ENCODE results near the gene ZFP64. TPM values are rescaled to one million over a fixed set of nuclear protein-coding genes. Genes with fewer than 3 reads are reported as not detected.
"Not testable (repeated sequence)": the region's sequence is repeated elsewhere in the genome, so short reads cannot be mapped to it uniquely, and the experiment has no call there.

The ZFP64 gene
- polyA plus RNA-seq, 4 donors = 4.1 to 12.6 (median 7.5) TPM

GRCh38 chr20:52143277-52143676, 48.3 kb downstream of the ZFP64 start:
- no peak for FAIRE-seq

GRCh38 chr20:52142757-52143156, 48.8 kb downstream of the ZFP64 start:
- Histone ChIP-seq H3K4me3 (ENCODE audit: low read depth in 1 of 3, low read length in 3 of 3) (no peak overlapping the region), H3K27me3 (ENCODE audit: control insufficient read depth in 3 of 3, insufficient read depth in 3 of 3, low read length in 3 of 3) (no peaks in the 10 kb centered on the region), H3K36me3 (ENCODE audit: control insufficient read depth in 3 of 3, insufficient read depth in 2 of 3, low read depth in 1 of 3, low read length in 3 of 3) (peaks cover 0 to 2% (median 0%) of the 10 kb centered on the region in 3 donors), H3K27ac (ENCODE audit: low read depth in 1 of 3, low read length in 2 of 3) (no peak overlapping the region), H3K9me3 (ENCODE audit: control insufficient read depth in 2 of 2, insufficient read depth in 1 of 2, low read depth in 1 of 2, low read length in 1 of 2) (no peaks in the 10 kb centered on the region), H3K4me1 (ENCODE audit: control insufficient read depth in 3 of 3, insufficient read depth in 2 of 3, low read depth in 1 of 3, low read length in 2 of 3) (no peaks in the 10 kb centered on the region)
- FAIRE-seq (no peak), DNase-seq (no peak)
- 92 to 100% methylated on average over 1 to 2 of the region's 2 CpGs; no CpG with 5 or more reads in 1 of the 3 donors for WGBS, 3 donors

More at GRCh38 chr20:52143277-52143676, 48.3 kb downstream of the ZFP64 start:
- H3K36me3 ChIP-seq (ENCODE audit: control insufficient read depth in 3 of 3, insufficient read depth in 2 of 3, low read depth in 1 of 3, low read length in 3 of 3) = peaks cover 0 to 2% (median 0%) of the 10 kb centered on the region in 3 donors
- H3K9me3 ChIP-seq (ENCODE audit: control insufficient read depth in 2 of 2, insufficient read depth in 1 of 2, low read depth in 1 of 2, low read length in 1 of 2) = no peaks in the 10 kb centered on the region
- no peaks in the 10 kb centered on the region for H3K27me3 ChIP-seq (ENCODE audit: control insufficient read depth in 3 of 3, insufficient read depth in 3 of 3, low read length in 3 of 3)
- no peak overlapping the region for H3K4me3 ChIP-seq (ENCODE audit: low read depth in 1 of 3, low read length in 3 of 3)
- H3K27ac ChIP-seq (ENCODE audit: low read depth in 1 of 3, low read length in 2 of 3) = no peak overlapping the region
- H3K4me1 ChIP-seq (ENCODE audit: control insufficient read depth in 3 of 3, insufficient read depth in 2 of 3, low read depth in 1 of 3, low read length in 2 of 3) = no peaks in the 10 kb centered on the region
- DNase-seq = no peak
- WGBS, 3 donors = 59 to 100% methylated on average over 2 of the region's 2 CpGs; no CpG with 5 or more reads in 1 of the 3 donors

GRCh38 chr20:52139986-52140385, 51.6 kb downstream of the ZFP64 start:
- no peak for FAIRE-seq
- WGBS, 3 donors = 92 to 97% (median 95%) methylated on average over 5 of the region's 5 CpGs
- Histone ChIP-seq H3K36me3 (ENCODE audit: control insufficient read depth in 3 of 3, insufficient read depth in 2 of 3, low read depth in 1 of 3, low read length in 3 of 3) (peaks cover 0 to 4% (median 2%) of the 10 kb centered on the region in 3 donors), H3K9me3 (ENCODE audit: control insufficient read depth in 2 of 2, insufficient read depth in 1 of 2, low read depth in 1 of 2, low read length in 1 of 2) (no peaks in the 10 kb centered on the region), H3K4me3 (ENCODE audit: low read depth in 1 of 3, low read length in 3 of 3) (no peak overlapping the region), H3K27me3 (ENCODE audit: control insufficient read depth in 3 of 3, insufficient read depth in 3 of 3, low read length in 3 of 3) (no peaks in the 10 kb centered on the region), H3K27ac (ENCODE audit: low read depth in 1 of 3, low read length in 2 of 3) (no peak overlapping the region), H3K4me1 (ENCODE audit: control insufficient read depth in 3 of 3, insufficient read depth in 2 of 3, low read depth in 1 of 3, low read length in 2 of 3) (no peaks in the 10 kb centered on the region)
- no peak for DNase-seq

DNA sequence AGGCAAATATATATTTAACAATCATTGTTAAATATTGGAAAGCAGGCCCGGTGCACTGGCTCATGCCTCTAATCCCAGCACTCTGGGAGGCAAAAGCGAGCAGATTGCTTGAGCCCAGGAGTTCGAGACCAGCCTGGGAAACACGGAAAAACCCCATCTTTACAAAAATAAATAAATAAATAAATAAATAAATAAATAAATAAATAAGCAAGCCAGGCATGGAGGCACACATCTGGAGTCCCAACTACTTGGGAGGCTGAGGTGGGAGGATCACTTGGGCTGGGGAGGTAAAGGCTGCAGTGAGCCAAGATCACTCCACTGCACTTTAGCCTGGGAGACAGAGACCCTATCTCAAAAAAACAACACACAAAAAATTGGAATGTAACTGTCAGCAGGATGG, 53.7 kb downstream of the ZFP64 start:
- no peak overlapping the region for H3K27ac ChIP-seq (ENCODE audit: low read depth in 1 of 3, low read length in 2 of 3)
- H3K27me3 ChIP-seq (ENCODE audit: control insufficient read depth in 3 of 3, insufficient read depth in 3 of 3, low read length in 3 of 3) = no peaks in the 10 kb centered on the region
- no peak for DNase-seq
- H3K4me1 ChIP-seq (ENCODE audit: control insufficient read depth in 3 of 3, insufficient read depth in 2 of 3, low read depth in 1 of 3, low read length in 2 of 3) = no peaks in the 10 kb centered on the region
- peaks cover 0 to 4% (median 2%) of the 10 kb centered on the region in 3 donors for H3K36me3 ChIP-seq (ENCODE audit: control insufficient read depth in 3 of 3, insufficient read depth in 2 of 3, low read depth in 1 of 3, low read length in 3 of 3)
- no peaks in the 10 kb centered on the region for H3K9me3 ChIP-seq (ENCODE audit: control insufficient read depth in 2 of 2, insufficient read depth in 1 of 2, low read depth in 1 of 2, low read length in 1 of 2)
- FAIRE-seq = no peak
- WGBS, 3 donors = 93 to 97% (median 95%) methylated on average over 4 of the region's 4 CpGs
- H3K4me3 ChIP-seq (ENCODE audit: low read depth in 1 of 3, low read length in 3 of 3) = no peak overlapping the region

GRCh38 chr20:52133714-52134113, 57.9 kb downstream of the ZFP64 start:
- not testable (repeated sequence) for H3K36me3 ChIP-seq (ENCODE audit: control insufficient read depth in 3 of 3, insufficient read depth in 2 of 3, low read depth in 1 of 3, low read length in 3 of 3); H3K27me3 ChIP-seq (ENCODE audit: control insufficient read depth in 3 of 3, insufficient read depth in 3 of 3, low read length in 3 of 3); H3K9me3 ChIP-seq (ENCODE audit: control insufficient read depth in 2 of 2, insufficient read depth in 1 of 2, low read depth in 1 of 2, low read length in 1 of 2); H3K4me1 ChIP-seq (ENCODE audit: control insufficient read depth in 3 of 3, insufficient read depth in 2 of 3, low read depth in 1 of 3, low read length in 2 of 3); DNase-seq; H3K4me3 ChIP-seq (ENCODE audit: low read depth in 1 of 3, low read length in 3 of 3); FAIRE-seq; H3K27ac ChIP-seq (ENCODE audit: low read depth in 1 of 3, low read length in 2 of 3)
- whole genome bisulfite sequencing, 3 donors = 92 to 94% (median 93%) methylated on average over 2 of the region's 2 CpGs

GRCh38 chr20:52132337-52132736, 59.2 kb downstream of the ZFP64 start:
- FAIRE-seq (no peak), DNase-seq (no peak)
- Histone ChIP-seq H3K9me3 (ENCODE audit: control insufficient read depth in 2 of 2, insufficient read depth in 1 of 2, low read depth in 1 of 2, low read length in 1 of 2) (no peaks in the 10 kb centered on the region), H3K36me3 (ENCODE audit: control insufficient read depth in 3 of 3, insufficient read depth in 2 of 3, low read depth in 1 of 3, low read length in 3 of 3) (no peaks in the 10 kb centered on the region), H3K4me1 (ENCODE audit: control insufficient read depth in 3 of 3, insufficient read depth in 2 of 3, low read depth in 1 of 3, low read length in 2 of 3) (no peaks in the 10 kb centered on the region), H3K4me3 (ENCODE audit: low read depth in 1 of 3, low read length in 3 of 3) (no peak overlapping the region), H3K27ac (ENCODE audit: low read depth in 1 of 3, low read length in 2 of 3) (no peak overlapping the region), H3K27me3 (ENCODE audit: control insufficient read depth in 3 of 3, insufficient read depth in 3 of 3, low read length in 3 of 3) (no peaks in the 10 kb centered on the region)
- WGBS, 3 donors = 82 to 93% (median 88%) methylated on average over 3 of the region's 3 CpGs

DNA sequence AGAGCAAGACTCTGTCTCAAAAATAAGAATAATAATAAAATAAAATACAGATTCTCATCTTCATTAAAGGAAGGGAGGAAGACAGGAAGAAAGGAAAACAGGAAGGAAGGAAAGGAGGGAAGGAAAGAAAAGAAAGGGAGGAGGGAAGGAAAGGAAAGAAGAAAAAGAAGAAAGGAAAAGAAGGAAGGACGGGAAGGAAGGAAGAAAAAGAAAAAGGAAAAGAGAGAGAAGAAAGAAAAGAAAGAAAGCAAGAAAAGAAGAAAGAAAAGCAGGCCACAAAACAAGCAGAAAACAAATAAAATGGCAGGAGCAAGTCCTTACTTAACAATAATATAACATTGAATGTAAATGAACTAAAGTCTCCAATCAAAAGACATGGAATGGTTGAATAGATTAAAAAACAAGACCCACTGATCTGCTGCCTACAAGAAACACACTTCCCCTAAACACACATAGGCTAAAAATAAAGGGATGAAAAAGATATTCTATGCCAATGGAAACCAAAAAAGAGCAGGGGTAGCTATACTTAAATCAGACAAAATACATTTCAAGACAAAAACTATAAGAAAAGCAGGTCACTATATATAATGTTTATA, 60.4 kb downstream of the ZFP64 start:
- H3K9me3 ChIP-seq (ENCODE audit: control insufficient read depth in 2 of 2, insufficient read depth in 1 of 2, low read depth in 1 of 2, low read length in 1 of 2) = no peaks in the 10 kb centered on the region
- FAIRE-seq (no peak), DNase-seq (no peak)
- H3K27me3 ChIP-seq (ENCODE audit: control insufficient read depth in 3 of 3, insufficient read depth in 3 of 3, low read length in 3 of 3) = no peaks in the 10 kb centered on the region
- no peak overlapping the region for H3K4me3 ChIP-seq (ENCODE audit: low read depth in 1 of 3, low read length in 3 of 3)
- no peak overlapping the region for H3K27ac ChIP-seq (ENCODE audit: low read depth in 1 of 3, low read length in 2 of 3)
- H3K4me1 ChIP-seq (ENCODE audit: control insufficient read depth in 3 of 3, insufficient read depth in 2 of 3, low read depth in 1 of 3, low read length in 2 of 3) = no peaks in the 10 kb centered on the region
- no peaks in the 10 kb centered on the region for H3K36me3 ChIP-seq (ENCODE audit: control insufficient read depth in 3 of 3, insufficient read depth in 2 of 3, low read depth in 1 of 3, low read length in 3 of 3)
- WGBS, 3 donors = 98 to 100% (median 100%) methylated on average over 1 of the region's 1 CpG

DNA sequence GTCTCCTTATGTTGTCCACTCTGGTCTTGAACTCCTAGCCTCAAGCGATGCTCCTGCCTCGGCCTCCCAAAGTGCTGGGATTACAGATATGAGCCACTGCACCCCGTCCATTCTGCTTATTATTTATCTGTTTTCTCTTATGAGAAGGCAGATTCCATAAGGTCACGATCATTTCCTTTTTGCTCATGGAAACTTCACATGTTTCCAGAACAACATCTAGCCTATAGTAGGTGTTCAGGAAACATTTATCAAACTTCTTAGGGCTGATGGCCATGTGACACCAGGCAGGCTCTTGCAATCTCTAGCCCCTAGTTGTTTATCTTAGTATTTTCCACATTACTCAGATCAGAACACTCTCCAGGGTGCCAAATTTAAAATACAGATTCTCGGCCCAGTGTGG, 61.2 kb downstream of the ZFP64 start:
- no peak overlapping the region for H3K4me3 ChIP-seq (ENCODE audit: low read depth in 1 of 3, low read length in 3 of 3)
- DNase-seq = no peak
- no peaks in the 10 kb centered on the region for H3K9me3 ChIP-seq (ENCODE audit: control insufficient read depth in 2 of 2, insufficient read depth in 1 of 2, low read depth in 1 of 2, low read length in 1 of 2)
- H3K27me3 ChIP-seq (ENCODE audit: control insufficient read depth in 3 of 3, insufficient read depth in 3 of 3, low read length in 3 of 3) = no peaks in the 10 kb centered on the region
- no peak for FAIRE-seq
- 91 to 92% (median 92%) methylated on average over 5 of the region's 5 CpGs for WGBS, 3 donors
- no peak overlapping the region for H3K27ac ChIP-seq (ENCODE audit: low read depth in 1 of 3, low read length in 2 of 3)
- H3K4me1 ChIP-seq (ENCODE audit: control insufficient read depth in 3 of 3, insufficient read depth in 2 of 3, low read depth in 1 of 3, low read length in 2 of 3) = no peaks in the 10 kb centered on the region
- no peaks in the 10 kb centered on the region for H3K36me3 ChIP-seq (ENCODE audit: control insufficient read depth in 3 of 3, insufficient read depth in 2 of 3, low read depth in 1 of 3, low read length in 3 of 3)

DNA sequence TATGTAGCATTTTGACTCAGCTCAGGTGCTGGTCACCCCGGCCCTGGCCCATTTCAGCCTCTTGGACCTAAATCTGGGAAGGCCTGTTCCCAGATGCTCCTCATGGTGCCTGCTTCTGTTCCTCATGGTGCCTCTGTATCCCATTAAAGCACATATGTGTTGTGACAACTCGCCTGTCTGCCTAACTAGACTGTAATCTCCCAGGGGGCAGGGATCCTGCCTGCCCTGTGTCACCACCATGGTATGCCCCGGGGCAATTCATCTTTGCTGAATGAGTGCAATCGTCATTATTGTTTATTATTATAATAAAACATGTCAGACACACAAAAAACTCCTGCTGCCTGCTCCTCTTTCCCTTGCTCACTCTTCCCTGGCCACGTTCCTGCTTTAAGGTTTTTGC, 62.0 kb downstream of the ZFP64 start:
- H3K27me3 ChIP-seq (ENCODE audit: control insufficient read depth in 3 of 3, insufficient read depth in 3 of 3, low read length in 3 of 3) = no peaks in the 10 kb centered on the region
- DNase-seq (no peak), FAIRE-seq (no peak)
- WGBS, 3 donors = 84 to 91% (median 89%) methylated on average over 5 of the region's 5 CpGs
- H3K27ac ChIP-seq (ENCODE audit: low read depth in 1 of 3, low read length in 2 of 3) = no peak overlapping the region
- H3K4me3 ChIP-seq (ENCODE audit: low read depth in 1 of 3, low read length in 3 of 3) = no peak overlapping the region
- H3K4me1 ChIP-seq (ENCODE audit: control insufficient read depth in 3 of 3, insufficient read depth in 2 of 3, low read depth in 1 of 3, low read length in 2 of 3) = no peaks in the 10 kb centered on the region
- H3K36me3 ChIP-seq (ENCODE audit: control insufficient read depth in 3 of 3, insufficient read depth in 2 of 3, low read depth in 1 of 3, low read length in 3 of 3) = no peaks in the 10 kb centered on the region
- no peaks in the 10 kb centered on the region for H3K9me3 ChIP-seq (ENCODE audit: control insufficient read depth in 2 of 2, insufficient read depth in 1 of 2, low read depth in 1 of 2, low read length in 1 of 2)

Data from small intestine (tissue), 7 donors.